Measurements from ENCODE around the gene EPHA10. TPM values are rescaled to one million over a fixed set of nuclear protein-coding genes. Genes with fewer than 3 reads are reported as not detected.

EPHA10 gene
- total RNA-seq, 6 donors from 2014 or later, result 0.76 to 1.7 (median 0.92) TPM; not detected in 2

DNA sequence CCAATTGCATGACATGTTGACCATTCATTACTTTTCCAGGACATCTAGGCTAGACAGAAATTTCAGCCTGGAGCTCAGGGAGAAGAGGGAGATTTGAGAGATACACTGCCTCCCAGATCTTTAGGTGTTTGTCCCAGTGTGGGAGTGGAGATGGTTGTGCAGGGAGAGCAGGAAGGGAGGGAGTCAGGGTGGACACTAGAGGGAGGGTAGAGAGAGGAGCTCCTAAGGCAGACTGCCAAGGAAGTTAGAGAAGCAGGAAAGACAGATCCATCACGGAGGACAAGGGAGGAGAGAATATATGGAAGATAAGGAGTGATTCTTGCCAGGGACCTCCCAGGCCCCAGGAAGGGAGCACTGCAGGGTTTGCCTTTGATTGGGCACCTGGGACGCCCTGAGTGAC lies 63.9 kb downstream of the EPHA10 start:
- Histone ChIP-seq H3K36me3 (peaks cover 0 to 5% (median 0%) of the 10 kb centered on the region in 4 donors), H3K9me3 (no peaks in the 10 kb centered on the region), H3K4me3 (no peak overlapping the region), H3K4me1 (no peaks in the 10 kb centered on the region), H3K27ac (no peak overlapping the region), H3K27me3 (no peaks in the 10 kb centered on the region)
- WGBS, 2 donors, result 66 to 88% methylated on average over 2 of the region's 2 CpGs
- ATAC-seq (ENCODE audit: low FRiP score in 2 of 2), result no peak
- no peak for DNase-seq
- TF ChIP-seq POLR2A (IDR thresholded peaks at IDR 0.05) (no peak), EP300 (IDR thresholded peaks at IDR 0.05) (no peak), POLR2AphosphoS5 (IDR thresholded peaks at IDR 0.05) (no peak)
- TF ChIP-seq, protein P1, sequence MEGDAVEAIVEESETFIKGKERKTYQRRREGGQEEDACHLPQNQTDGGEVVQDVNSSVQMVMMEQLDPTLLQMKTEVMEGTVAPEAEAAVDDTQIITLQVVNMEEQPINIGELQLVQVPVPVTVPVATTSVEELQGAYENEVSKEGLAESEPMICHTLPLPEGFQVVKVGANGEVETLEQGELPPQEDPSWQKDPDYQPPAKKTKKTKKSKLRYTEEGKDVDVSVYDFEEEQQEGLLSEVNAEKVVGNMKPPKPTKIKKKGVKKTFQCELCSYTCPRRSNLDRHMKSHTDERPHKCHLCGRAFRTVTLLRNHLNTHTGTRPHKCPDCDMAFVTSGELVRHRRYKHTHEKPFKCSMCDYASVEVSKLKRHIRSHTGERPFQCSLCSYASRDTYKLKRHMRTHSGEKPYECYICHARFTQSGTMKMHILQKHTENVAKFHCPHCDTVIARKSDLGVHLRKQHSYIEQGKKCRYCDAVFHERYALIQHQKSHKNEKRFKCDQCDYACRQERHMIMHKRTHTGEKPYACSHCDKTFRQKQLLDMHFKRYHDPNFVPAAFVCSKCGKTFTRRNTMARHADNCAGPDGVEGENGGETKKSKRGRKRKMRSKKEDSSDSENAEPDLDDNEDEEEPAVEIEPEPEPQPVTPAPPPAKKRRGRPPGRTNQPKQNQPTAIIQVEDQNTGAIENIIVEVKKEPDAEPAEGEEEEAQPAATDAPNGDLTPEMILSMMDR (IDR thresholded peaks at IDR 0.05), result no peak

DNA sequence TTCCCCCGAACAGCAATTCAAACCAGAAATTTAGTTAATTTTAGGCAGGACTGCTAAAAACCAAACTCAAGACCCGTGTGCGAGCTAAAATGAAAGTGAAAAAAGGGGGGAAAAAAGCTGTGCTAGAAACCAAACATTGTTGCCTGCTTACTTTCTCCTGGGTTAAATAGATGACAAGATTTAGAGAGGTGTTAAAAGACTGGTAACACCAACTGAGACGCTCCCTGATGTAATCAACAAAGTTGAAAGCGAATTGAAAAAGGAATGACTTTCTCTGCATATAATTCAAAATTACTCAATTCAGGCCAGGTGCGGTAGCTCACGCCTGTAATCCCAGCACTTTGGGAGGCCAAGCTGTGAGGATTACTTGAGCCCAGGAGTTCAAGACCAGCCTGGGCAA lies 65.8 kb downstream of the EPHA10 start:
- 89 to 94% methylated on average over 7 of the region's 7 CpGs for WGBS, 2 donors
- Histone ChIP-seq H3K27me3 (no peaks in the 10 kb centered on the region), H3K9me3 (no peaks in the 10 kb centered on the region), H3K27ac (no peak overlapping the region), H3K4me1 (no peaks in the 10 kb centered on the region), H3K4me3 (no peak overlapping the region), H3K36me3 (peaks cover 0 to 5% (median 0%) of the 10 kb centered on the region in 4 donors)
- no peak for TF ChIP-seq POLR2AphosphoS5 (IDR thresholded peaks at IDR 0.05)
- no peak for TF ChIP-seq EP300 (IDR thresholded peaks at IDR 0.05)
- TF ChIP-seq, protein P1 (IDR thresholded peaks at IDR 0.05), result no peak
- no peak for TF ChIP-seq POLR2A (IDR thresholded peaks at IDR 0.05)
- ATAC-seq (ENCODE audit: low FRiP score in 2 of 2) (no peak), DNase-seq (no peak)

DNA sequence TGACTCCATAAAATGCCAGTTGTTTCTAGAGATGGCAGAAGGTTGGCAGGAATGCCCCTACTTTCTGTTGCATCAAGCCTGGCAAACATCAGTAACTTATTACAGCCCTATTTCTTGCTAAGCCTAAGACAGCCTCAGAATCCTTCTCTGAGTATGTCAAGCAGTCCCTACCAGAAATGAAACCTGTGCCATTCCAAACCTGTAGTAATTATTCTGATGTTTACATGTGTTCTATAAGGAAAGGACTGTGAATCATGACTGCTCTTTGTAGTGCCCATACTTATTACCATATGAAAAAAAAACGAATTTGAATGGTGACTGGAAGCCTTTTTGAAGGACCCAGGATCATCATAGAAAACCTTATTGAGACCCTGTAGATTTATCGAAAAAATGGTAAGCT lies 67.2 kb downstream of the EPHA10 start:
- H3K4me3 ChIP-seq, result no peak overlapping the region
- no peak for DNase-seq
- no peak for ATAC-seq (ENCODE audit: low FRiP score in 2 of 2)
- H3K9me3 ChIP-seq, result no peaks in the 10 kb centered on the region
- peaks cover 3 to 5% (median 4%) of the 10 kb centered on the region in 4 donors for H3K4me1 ChIP-seq
- H3K36me3 ChIP-seq, result peaks cover 0 to 5% (median 0%) of the 10 kb centered on the region in 4 donors
- 87 to 95% methylated on average over 2 of the region's 2 CpGs for WGBS, 2 donors
- H3K27me3 ChIP-seq, result no peaks in the 10 kb centered on the region
- no peak overlapping the region for H3K27ac ChIP-seq
- TF ChIP-seq EP300 (IDR thresholded peaks at IDR 0.05), result no peak
- TF ChIP-seq POLR2A (IDR thresholded peaks at IDR 0.05), result no peak
- TF ChIP-seq POLR2AphosphoS5 (IDR thresholded peaks at IDR 0.05), result no peak
- TF ChIP-seq, protein P1 (IDR thresholded peaks at IDR 0.05), result no peak

DNA sequence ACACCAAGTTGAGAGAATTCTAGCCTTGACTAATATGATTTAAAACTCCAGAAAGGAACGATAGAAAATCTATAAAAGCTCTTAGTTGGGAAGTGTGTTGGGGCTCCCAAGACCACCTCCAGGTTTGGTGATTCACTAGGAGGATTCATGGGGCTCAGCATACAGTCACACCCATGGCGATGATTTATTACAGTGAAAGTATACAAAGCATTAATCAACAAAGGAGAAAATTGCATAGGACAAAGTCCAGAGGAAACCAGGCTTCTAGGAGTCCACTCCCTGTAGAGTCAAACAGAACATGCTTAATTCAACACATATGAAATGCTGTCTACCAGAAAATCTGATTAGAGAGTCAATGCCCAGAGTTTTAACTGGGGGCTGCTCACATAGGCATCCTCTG lies 67.8 kb downstream of the EPHA10 start:
- peaks cover 0 to 5% (median 0%) of the 10 kb centered on the region in 4 donors for H3K36me3 ChIP-seq
- ATAC-seq (ENCODE audit: low FRiP score in 2 of 2) (no peak), DNase-seq (no peak)
- H3K4me3 ChIP-seq, result no peak overlapping the region
- WGBS, 2 donors, result 97 to 98% methylated on average over 2 of the region's 2 CpGs
- H3K4me1 ChIP-seq, result peaks cover 5 to 8% (median 6%) of the 10 kb centered on the region in 4 donors
- no peaks in the 10 kb centered on the region for H3K9me3 ChIP-seq
- no peak overlapping the region for H3K27ac ChIP-seq
- no peak for TF ChIP-seq POLR2A (IDR thresholded peaks at IDR 0.05)
- TF ChIP-seq, protein P1 (IDR thresholded peaks at IDR 0.05), result no peak
- no peak for TF ChIP-seq POLR2AphosphoS5 (IDR thresholded peaks at IDR 0.05)
- TF ChIP-seq EP300 (IDR thresholded peaks at IDR 0.05), result no peak
- H3K27me3 ChIP-seq, result no peaks in the 10 kb centered on the region

DNA sequence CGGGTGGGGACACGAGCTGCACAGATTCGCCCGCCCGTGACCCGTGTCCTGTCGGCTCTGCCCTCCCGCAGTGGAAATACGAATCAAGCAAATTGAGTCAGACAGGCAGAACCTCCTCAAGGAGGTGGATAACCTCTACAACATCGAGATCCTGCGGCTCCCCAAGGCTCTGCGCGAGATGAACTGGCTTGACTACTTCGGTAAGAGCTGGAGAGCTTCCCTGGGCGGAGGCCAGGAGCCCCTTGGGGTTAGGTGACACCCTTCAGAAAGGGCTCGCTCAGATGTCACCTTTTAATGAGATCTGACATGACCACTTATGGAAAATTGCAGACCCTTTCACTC lies 72.1 kb downstream of the EPHA10 start:
- H3K4me3 ChIP-seq, result peak overlapping the region; percentile 67 to 88 (median 83)
- H3K27ac ChIP-seq, result peak overlapping the region in 2 of 4 donors; percentile 86 to 94

More for the DNA sequence above, 72.1 kb downstream of the EPHA10 start:
- Histone ChIP-seq H3K9me3 (no peaks in the 10 kb centered on the region), H3K36me3 (peaks cover 0 to 4% (median 1%) of the 10 kb centered on the region in 4 donors), H3K27me3 (no peaks in the 10 kb centered on the region), H3K4me1 (peaks cover 27 to 40% (median 32%) of the 10 kb centered on the region in 4 donors)
- no peak for DNase-seq
- no peak for ATAC-seq (ENCODE audit: low FRiP score in 2 of 2)
- TF ChIP-seq, protein P1 (IDR thresholded peaks at IDR 0.05), result no peak
- TF ChIP-seq POLR2AphosphoS5 (IDR thresholded peaks at IDR 0.05) (no peak), POLR2A (IDR thresholded peaks at IDR 0.05) (no peak), EP300 (IDR thresholded peaks at IDR 0.05) (no peak)
- 0% methylated on average over 2 to 16 of the region's 16 CpGs for WGBS, 2 donors
